Lung (tissue), 12 donors: ENCODE data around the gene ERGIC1. TPM values are rescaled to one million over a fixed set of nuclear protein-coding genes. Genes with fewer than 3 reads are reported as not detected.
A peak's percentile ranks its signal among the peaks of the same experiment; 100 is the strongest.

Source experiments
- ATAC-seq: fragments of 200-7000 bp; cut with Tn5 transposase; one replicate; pipeline ENCODE4 v1.9.1; 2020; ENCODE audit warnings: moderate number of reproducible peaks; ENCODE audit not compliant: insufficient read depth, low FRiP score
- DNase-seq, 3 donors: peaks; one replicate each; pipeline ENCODE4 v3.0.0-alpha.2; 2013 to 2017
- H3K27ac ChIP-seq, 2 donors: one replicate each; pipeline ENCODE4 v1.5.1; 2013; ENCODE audit warnings: mild to moderate bottlenecking in 2 of 2, moderate library complexity in 2 of 2, control low read depth in 1 of 2, inconsistent platforms in 1 of 2, low read depth in 1 of 2, low read length in 1 of 2
- H3K27me3 ChIP-seq, 3 donors: one replicate each; pipeline ENCODE4 v1.5.1; 2013; ENCODE audit warnings: low read length in 2 of 3; ENCODE audit not compliant: control insufficient read depth in 3 of 3, insufficient read depth in 3 of 3
- H3K36me3 ChIP-seq, 4 donors: one replicate each; pipeline ENCODE4 v1.5.1; 2013; ENCODE audit warnings: low read length in 4 of 4, mild to moderate bottlenecking in 1 of 4, moderate library complexity in 1 of 4; ENCODE audit not compliant: control insufficient read depth in 4 of 4, insufficient read depth in 4 of 4
- H3K4me1 ChIP-seq, 5 donors: one replicate each; pipeline ENCODE4 v1.5.1; 2013; ENCODE audit warnings: low read length in 5 of 5, mild to moderate bottlenecking in 2 of 5, moderate library complexity in 1 of 5; ENCODE audit not compliant: control insufficient read depth in 5 of 5, insufficient read depth in 5 of 5
- H3K4me3 ChIP-seq: one replicate; pipeline ENCODE4 v1.5.1; 2013; ENCODE audit warnings: mild to moderate bottlenecking, control low read depth, moderate library complexity
- H3K9ac ChIP-seq, 2 donors: one replicate each; pipeline ENCODE4 v1.5.1; 2013; ENCODE audit warnings: low read length in 2 of 2, control low read depth in 1 of 2; ENCODE audit not compliant: insufficient read depth in 1 of 2
- H3K9me3 ChIP-seq, 4 donors: one replicate each; pipeline ENCODE4 v1.5.1; 2013; ENCODE audit warnings: low read length in 3 of 4, mild to moderate bottlenecking in 1 of 4, moderate library complexity in 1 of 4; ENCODE audit not compliant: control insufficient read depth in 4 of 4, insufficient read depth in 3 of 4
- WGBS, 2 donors: extraction: QIAGEN DNeasy Blood & Tissue Kit; methylation state at CpG; one replicate each; pipeline ENCODE4 v1.1.7; 2013; 5-methylcytosine and 5-hydroxymethylcytosine counted together
- polyA plus RNA-seq, 2 donors: library from polyadenylated mRNA; stranded (reverse); fragments of 200-250 nt; gene quantifications; one replicate each; pipeline ENCODE4 v1.2.1, GENCODE V29; 2013
- total RNA-seq, 2 donors: library from RNA; depleted of rRNA in 1 of 2; stranded (reverse); fragments of >200 nt in 1 of 2; gene quantifications; one replicate each; pipeline ENCODE4 v1.2.1, GENCODE V29; 2014 to 2021
- TF ChIP-seq, protein P1 (sequence below): IDR thresholded peaks from 2 replicates; pipeline ENCODE4 v1.5.1; 2012; ENCODE audit warnings: mild to moderate bottlenecking; ENCODE audit errors: control extremely low read depth, extremely low read depth
- donor health status: control.
- donor health status: control.
- donor health status: Bipolar disorder and iron deficiency.
- donor health status: healthy.
- donor health status: DM: yes; HTN: yes; CAD: no.

The ERGIC1 gene
- total and polyA plus RNA-seq, 4 donors: 62.2 to 215 (median 163) TPM

DNA sequence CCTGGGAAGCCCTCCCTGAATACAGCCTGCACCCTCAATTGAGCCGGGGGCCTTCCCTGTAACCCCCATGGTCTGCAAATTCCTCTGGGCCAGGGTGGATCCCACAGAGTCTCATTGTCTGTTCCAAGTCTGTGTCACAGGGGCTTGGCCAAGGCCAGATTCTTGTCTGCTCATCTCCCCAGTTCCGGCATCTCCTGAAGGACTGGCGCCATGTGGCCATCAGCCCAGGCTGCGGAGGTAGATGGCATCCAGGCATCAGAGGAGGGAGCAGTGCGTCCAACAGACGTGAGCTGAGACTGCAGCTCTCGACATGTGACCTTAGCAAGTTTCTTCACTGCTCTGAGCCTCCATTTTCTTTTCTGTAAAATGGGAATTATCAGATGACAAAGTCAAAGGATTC, 87.9 kb downstream of the ERGIC1 start:
- Histone ChIP-seq H3K36me3 (peaks cover 0 to 35% (median 17%) of the 10 kb centered on the region in 4 donors), H3K27ac (no peak overlapping the region), H3K9ac (no peak overlapping the region), H3K9me3 (no peaks in the 10 kb centered on the region), H3K4me3 (no peak overlapping the region), H3K4me1 (peaks cover 0 to 8% (median 4%) of the 10 kb centered on the region in 5 donors), H3K27me3 (no peaks in the 10 kb centered on the region)
- no peak for DNase-seq
- TF ChIP-seq, protein P1, sequence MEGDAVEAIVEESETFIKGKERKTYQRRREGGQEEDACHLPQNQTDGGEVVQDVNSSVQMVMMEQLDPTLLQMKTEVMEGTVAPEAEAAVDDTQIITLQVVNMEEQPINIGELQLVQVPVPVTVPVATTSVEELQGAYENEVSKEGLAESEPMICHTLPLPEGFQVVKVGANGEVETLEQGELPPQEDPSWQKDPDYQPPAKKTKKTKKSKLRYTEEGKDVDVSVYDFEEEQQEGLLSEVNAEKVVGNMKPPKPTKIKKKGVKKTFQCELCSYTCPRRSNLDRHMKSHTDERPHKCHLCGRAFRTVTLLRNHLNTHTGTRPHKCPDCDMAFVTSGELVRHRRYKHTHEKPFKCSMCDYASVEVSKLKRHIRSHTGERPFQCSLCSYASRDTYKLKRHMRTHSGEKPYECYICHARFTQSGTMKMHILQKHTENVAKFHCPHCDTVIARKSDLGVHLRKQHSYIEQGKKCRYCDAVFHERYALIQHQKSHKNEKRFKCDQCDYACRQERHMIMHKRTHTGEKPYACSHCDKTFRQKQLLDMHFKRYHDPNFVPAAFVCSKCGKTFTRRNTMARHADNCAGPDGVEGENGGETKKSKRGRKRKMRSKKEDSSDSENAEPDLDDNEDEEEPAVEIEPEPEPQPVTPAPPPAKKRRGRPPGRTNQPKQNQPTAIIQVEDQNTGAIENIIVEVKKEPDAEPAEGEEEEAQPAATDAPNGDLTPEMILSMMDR: no peak
- ATAC-seq: no peak
- WGBS, 2 donors: 93 to 97% methylated on average over 7 of the region's 7 CpGs

DNA sequence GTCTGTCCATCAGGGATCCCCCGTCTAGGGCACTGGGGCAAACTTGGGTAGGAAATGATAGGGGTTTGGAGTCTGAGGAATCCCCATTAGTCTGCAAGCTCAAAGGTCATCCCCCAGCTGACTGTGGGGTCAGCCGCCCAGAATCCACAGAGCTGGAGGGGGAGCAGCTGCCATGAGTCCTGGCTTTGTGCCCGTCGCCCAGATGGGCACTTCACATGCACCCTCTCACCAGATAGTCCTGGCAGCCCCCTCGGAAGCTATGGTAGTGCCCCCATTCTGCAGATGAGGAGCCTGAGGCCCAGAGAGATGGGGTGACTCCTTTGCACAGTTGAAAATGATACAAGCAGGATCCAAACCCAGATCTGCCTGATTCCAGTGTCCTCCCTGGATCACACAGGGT, 89.5 kb downstream of the ERGIC1 start:
- H3K27ac ChIP-seq: no peak overlapping the region
- no peak overlapping the region for H3K9ac ChIP-seq
- H3K27me3 ChIP-seq: no peaks in the 10 kb centered on the region
- H3K9me3 ChIP-seq: no peaks in the 10 kb centered on the region
- DNase-seq (no peak), ATAC-seq (no peak)
- TF ChIP-seq, protein P1: no peak
- H3K4me3 ChIP-seq: no peak overlapping the region
- H3K36me3 ChIP-seq: peaks cover 0 to 43% (median 17%) of the 10 kb centered on the region in 4 donors
- peaks cover 0 to 7% (median 4%) of the 10 kb centered on the region in 5 donors for H3K4me1 ChIP-seq
- 93 to 96% methylated on average over 5 of the region's 5 CpGs for WGBS, 2 donors

GRCh38 chr5:172925336-172925948, 91.4 kb downstream of the ERGIC1 start:
- Histone ChIP-seq H3K9me3 (no peaks in the 10 kb centered on the region), H3K27me3 (no peaks in the 10 kb centered on the region), H3K27ac (peak overlapping the region in 1 of 2 donors; percentile 43), H3K9ac (no peak overlapping the region), H3K4me1 (peaks cover 0 to 5% (median 0%) of the 10 kb centered on the region in 5 donors), H3K4me3 (no peak overlapping the region), H3K36me3 (peaks cover 0 to 32% (median 9%) of the 10 kb centered on the region in 4 donors)
- peak; percentile 78 for ATAC-seq
- TF ChIP-seq, protein P1: no peak
- WGBS, 2 donors: 43 to 51% methylated on average over 9 of the region's 9 CpGs
- DNase-seq: peak in 1 of 3 donors; percentile 42
